Activated CD8-positive, alpha-beta memory T cell treated with anti-CD3 and anti-CD28 coated beads, Interleukin-2, amount 50 U/mL, for 24 hours (primary cell): ENCODE data around the gene CSTF1.
"Not testable (repeated sequence)": the region's sequence is repeated elsewhere in the genome, so short reads cannot be mapped to it uniquely, and the experiment has no call there.

ENCODE experiments used
- DNase-seq: peaks from one replicate; pipeline ENCODE4 v3.0.0-alpha.2; 2020; ENCODE audit errors: extremely low read depth

CSTF1 gene

DNA sequence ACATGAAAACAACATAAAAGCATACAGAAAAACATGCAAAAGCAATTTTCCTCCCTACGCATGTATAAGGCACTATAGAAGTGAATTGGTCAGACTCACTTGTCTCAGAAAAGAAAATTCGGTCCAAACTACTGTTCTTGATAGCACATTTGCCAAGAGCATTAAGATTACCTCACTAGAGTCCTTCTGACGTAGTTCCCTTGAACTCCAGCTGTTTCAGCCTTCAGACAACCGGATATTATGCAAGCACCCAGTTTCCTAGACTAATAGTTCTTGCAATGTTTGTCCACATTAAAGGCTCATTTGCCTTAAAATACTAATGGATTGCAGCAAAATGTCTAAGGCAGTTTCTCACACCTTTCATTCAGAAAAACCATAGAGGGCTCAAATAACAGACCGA lies 17.1 kb downstream of the CSTF1 start:
- no peak for DNase-seq

GRCh38 chr20:56409956-56410355 lies 17.5 kb downstream of the CSTF1 start:
- DNase-seq: no peak

DNA sequence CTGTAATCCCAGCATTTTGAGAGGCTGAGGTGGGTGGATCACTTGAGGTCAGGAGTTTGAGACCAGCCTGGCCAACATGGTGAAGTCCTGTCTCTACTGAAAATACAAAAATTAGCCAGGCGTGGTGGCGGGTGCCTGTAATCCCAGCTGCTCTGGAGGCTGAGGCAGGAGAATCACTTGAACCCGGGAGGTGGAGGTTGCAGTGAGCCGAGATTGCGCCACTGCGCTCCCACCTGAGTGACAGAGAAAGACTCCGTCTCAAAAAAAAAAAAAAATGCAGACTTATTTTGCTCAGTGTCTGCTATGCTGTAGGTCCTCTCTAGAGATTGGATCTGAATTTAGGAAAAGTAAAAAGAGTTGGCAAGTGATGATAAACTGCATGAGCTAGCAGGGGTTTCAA lies 18.8 kb downstream of the CSTF1 start:
- not testable (repeated sequence) for DNase-seq

DNA sequence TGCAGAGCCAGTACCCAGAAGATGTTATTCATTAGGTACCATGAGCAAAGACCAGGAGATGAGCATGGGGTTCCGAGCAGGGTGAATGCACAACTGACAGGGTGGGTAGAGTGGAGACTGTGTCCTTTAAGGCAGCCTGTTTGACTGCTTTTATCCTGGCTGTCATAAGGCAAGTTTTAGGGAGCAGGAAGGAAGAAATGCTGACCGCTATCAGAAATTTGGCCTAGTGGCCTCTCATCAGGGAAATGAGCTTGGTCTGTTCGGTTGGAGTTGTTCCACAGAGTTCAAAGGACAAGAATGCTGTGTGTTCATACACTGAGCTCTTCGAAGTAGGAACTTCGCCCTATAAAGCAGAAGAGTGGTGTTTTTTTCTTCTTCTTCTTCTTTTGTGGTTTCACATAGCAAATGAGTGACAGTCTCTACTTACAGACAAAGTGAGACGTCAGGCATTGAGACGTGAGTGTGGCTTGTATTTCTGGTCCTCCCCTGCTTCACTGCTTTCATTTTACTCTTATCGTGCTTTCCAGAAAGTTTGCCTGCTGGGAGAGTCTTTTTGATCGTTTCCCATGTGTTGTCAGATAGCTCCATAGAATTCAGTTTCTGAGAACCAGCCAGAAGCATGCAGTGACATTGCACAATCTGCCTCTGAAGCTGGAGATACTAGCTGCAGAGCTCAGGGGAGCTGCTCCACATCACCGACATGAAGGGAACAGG lies 19.5 kb downstream of the CSTF1 start, which contains the start of gene CASS4:
Gene CASS4 (plus strand): TSS at position 502 of the 714 bp plus-strand sequence. CDS start 199 bp downstream, at position 701.
- DNase-seq: no peak

- DNase-seq: no peak
Measured at GRCh38 chr20:56412473-56412790, 20.0 kb downstream of the CSTF1 start.

DNA sequence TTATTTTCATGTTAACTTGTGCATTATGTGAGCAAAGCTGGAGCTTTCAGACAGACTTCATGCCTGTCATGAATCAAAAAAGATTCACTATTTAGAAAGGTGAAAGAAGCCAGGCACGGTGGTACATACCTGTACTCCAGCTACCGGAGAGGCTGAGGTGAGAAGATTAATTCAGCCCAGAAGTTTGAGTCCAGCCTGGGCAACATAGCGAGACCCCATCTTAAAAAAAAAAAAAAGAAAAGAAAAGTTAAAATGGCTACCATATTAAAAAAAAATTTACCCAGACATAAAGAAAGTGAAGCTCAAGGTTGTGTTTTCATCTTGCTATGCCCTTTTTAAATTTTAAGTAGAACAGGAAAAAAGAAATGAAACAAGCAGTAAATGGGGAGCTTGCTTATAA lies 20.5 kb downstream of the CSTF1 start:
- no peak for DNase-seq

- DNase-seq: no peak
Measured at GRCh38 chr20:56414842-56415765, 22.7 kb downstream of the CSTF1 start.

GRCh38 chr20:56417402-56417801 lies 25.0 kb downstream of the CSTF1 start:
- no peak for DNase-seq

DNA sequence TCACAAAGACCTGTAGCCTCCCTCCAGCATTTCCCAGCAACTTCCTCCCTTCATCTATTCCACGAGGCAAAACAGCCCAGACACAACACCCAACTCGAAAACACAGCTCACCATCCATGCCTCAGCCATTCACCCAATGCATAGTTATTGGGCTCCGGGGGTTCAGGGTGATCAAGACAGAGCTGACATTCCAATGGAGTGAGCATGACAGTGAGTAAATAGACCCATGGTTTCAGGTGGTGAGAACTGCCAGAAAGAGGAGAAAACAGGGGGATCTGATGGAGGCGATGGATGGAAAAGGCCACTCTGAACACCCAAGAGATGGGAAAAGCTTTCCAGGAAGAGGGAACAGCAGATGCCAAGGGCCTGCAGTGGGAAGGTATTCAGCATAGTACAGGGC lies 25.5 kb downstream of the CSTF1 start:
- DNase-seq: no peak

DNA sequence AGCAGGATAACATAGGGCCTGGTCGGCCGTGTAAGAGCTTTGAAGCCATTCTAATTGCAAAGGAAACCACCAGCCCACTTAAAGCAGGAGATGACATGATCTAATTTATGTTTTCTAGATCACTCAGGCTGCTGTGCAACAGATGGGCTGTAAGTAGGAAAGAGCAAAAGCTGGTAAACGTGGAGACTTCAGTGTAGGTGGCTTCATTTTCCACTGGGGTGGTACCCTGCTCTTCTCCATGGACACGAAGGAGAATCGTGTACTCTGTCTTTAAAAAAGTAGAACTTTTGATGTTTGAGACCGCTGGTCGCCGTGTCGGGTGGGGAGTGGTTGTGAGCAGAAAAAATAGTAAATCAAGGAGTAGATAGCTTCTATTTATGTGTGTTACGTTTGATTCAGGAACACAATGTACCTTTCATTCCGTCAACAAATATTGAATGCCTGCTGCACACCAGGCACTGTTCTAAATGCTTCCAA lies 26.0 kb downstream of the CSTF1 start:
- DNase-seq: no peak

- no peak for DNase-seq
Measured at GRCh38 chr20:56420028-56420427, 27.6 kb downstream of the CSTF1 start.

DNA sequence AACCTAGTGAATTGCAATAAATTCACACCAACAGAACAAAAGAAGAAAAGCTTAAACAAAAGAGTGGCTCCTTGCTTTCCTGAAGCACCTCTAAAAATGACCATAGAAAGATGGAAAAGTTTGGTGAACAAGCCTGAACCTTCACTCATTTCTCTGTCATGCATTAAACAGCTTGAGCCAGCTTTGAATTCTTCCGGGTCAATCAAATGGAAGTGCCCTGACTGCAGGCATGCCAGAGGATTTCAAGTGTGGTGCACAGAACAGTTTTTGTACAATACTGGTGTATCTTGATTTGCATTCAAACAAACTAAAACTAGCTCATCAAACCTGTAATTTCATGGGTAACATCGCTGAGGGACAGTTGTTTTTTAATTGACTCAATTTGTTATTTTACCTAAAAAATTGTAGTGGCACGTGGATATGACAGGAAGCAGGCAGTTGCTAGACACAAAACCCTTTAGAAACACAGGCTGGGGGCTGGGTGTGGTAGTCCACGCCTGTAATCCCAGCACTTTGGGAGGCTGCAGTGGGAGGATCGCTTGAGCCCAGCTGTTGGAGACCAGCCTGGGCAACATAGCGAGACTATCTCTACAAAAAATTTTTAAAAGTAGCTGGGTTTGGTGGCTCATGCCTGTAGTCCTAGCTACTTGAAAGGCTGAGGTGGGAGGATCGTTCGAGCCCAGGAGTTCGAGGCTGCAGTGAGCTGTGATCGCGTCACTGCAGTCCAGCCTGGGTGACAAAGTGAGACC lies 28.7 kb downstream of the CSTF1 start:
- DNase-seq: no peak

GRCh38 chr20:56422076-56422823 lies 29.8 kb downstream of the CSTF1 start:
- no peak for DNase-seq

- no peak for DNase-seq
Measured at GRCh38 chr20:56422824-56423189, 30.4 kb downstream of the CSTF1 start.

- DNase-seq: no peak
Measured at GRCh38 chr20:56423211-56423610, 30.8 kb downstream of the CSTF1 start.

- DNase-seq: no peak
Measured at GRCh38 chr20:56423886-56424285, 31.4 kb downstream of the CSTF1 start.

DNA sequence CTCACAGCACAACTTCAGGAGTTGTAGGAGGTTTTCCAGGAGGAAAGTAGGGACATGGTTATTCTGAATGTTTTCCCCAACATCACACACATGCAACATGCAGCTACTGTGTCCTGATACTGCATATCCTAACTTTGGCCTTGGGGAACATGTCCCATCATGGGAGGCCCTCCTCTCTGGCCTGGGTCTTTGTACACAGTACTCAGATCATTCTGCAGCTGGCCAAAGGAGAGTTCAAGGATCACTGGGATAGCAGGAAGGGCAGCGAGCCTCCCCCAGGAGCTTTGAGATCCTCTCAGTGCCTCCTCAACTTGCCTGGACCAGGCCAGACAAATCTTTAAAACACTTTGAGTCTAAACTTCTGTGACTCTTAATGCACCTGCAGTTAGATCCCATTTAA lies 32.5 kb downstream of the CSTF1 start:
- DNase-seq: no peak

GRCh38 chr20:56426026-56426425 lies 33.6 kb downstream of the CSTF1 start:
- no peak for DNase-seq

DNA sequence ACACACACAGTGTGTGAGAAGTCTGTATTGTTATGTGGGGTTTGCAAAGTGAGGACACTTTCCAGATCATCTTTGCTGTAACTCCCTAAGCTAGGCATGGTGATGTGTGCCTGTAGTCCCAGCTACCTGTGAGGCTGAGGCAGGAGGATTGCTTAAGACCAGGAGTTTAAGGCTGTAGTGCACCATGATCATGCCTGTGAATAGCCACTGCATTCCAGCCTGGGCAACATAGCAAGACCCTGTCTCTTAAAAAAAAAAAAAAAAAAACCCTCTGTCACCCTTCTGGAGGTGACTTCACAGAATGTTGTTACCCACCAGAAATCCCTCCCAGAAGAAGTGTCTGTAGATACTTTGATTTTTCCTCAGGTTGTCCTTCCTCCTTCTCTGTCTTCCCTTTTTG lies 34.5 kb downstream of the CSTF1 start:
- DNase-seq: no peak

- DNase-seq: no peak
Measured at GRCh38 chr20:56427797-56428196, 35.4 kb downstream of the CSTF1 start.

DNA sequence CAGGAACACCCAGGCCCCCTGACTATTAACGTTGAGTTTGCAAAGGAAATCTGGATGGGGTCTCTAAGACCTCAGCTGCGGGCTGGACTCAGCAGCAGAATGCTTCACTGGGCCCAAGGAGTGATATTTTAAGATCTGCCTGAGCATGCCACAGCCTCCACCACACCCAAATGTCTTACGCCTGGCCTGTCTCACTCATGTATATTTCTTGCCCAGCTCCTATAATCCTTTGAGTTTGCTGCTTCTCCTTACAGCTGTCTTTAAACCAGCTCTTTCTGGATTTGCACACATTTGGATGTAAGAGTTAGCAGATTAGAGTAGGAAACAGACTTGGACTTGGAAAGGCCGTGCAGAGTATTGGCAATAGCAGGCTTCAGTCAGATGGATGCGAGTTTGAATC lies 36.0 kb downstream of the CSTF1 start:
- DNase-seq: no peak

DNA sequence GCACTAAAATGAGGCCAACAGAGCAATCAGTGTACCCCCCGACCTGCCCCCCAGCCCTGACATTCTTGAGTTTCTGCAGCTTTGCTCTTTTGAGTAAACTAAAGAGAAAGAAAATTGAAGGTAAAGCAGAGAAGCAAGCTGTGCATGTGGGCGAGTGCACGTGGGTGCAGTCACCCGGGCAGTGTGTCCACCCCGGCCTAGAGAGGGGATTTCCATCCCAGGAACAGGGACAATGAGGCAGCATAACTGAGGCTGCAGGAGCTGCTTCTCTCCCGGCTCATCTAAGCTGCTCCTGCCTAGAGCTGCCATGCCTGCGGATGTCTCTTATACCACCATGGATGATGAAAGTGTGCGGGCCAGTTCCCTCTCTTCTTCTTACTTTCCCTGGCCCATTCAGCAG lies 36.4 kb downstream of the CSTF1 start:
- no peak for DNase-seq
